Osteoblast (primary cell): ENCODE measurements around the gene PRR7. TPM values are rescaled to one million over a fixed set of nuclear protein-coding genes. Genes with fewer than 3 reads are reported as not detected.

ENCODE experiments used
- DNase-seq: peaks from one replicate; pipeline ENCODE4 v3.0.0; 2011; ENCODE audit warnings: low spot score, mixed read lengths; ENCODE audit not compliant: insufficient read length; ENCODE audit errors: missing footprints
- H2AFZ ChIP-seq: 2 replicates; pipeline ENCODE4 v1.6.0; 2011; ENCODE audit warnings: mild to moderate bottlenecking, low read length
- H3K27ac ChIP-seq: 2 replicates; pipeline ENCODE4 v1.5.1; 2011; ENCODE audit warnings: mild to moderate bottlenecking, low read depth, low read length, moderate library complexity
- H3K27me3 ChIP-seq: 2 replicates; pipeline ENCODE4 v1.6.0; 2012; ENCODE audit warnings: mild to moderate bottlenecking, control low read depth, inconsistent platforms, low read length, moderate library complexity; ENCODE audit not compliant: insufficient read depth
- H3K36me3 ChIP-seq: 2 replicates; pipeline ENCODE4 v1.5.1; 2011; ENCODE audit warnings: mild to moderate bottlenecking, low read length, control low read depth, moderate library complexity; ENCODE audit not compliant: insufficient read depth
- H3K4me1 ChIP-seq: 2 replicates; pipeline ENCODE4 v1.5.1; 2011; ENCODE audit warnings: mild to moderate bottlenecking, low read length, control low read depth, moderate library complexity; ENCODE audit not compliant: insufficient read depth
- H3K4me2 ChIP-seq: 2 replicates; pipeline ENCODE4 v1.6.0; 2011; ENCODE audit warnings: mild to moderate bottlenecking, low read length; ENCODE audit not compliant: insufficient read depth
- H3K4me3 ChIP-seq: fragments of 200-600 bp; sonication (generic); 3 replicates; pipeline ENCODE4 v1.5.1; 2012; ENCODE audit warnings: mild to moderate bottlenecking, low read length, inconsistent platforms; ENCODE audit not compliant: insufficient read depth
- H3K79me2 ChIP-seq: 2 replicates; pipeline ENCODE4 v1.6.0; 2012; ENCODE audit warnings: mild to moderate bottlenecking, low read length, control low read depth, inconsistent platforms; ENCODE audit not compliant: insufficient read depth
- H3K9me3 ChIP-seq: 2 replicates; pipeline ENCODE4 v1.5.1; 2011; ENCODE audit warnings: low read depth, low read length, control low read depth
- H4K20me1 ChIP-seq: 2 replicates; pipeline ENCODE4 v1.6.0; 2012; ENCODE audit warnings: mild to moderate bottlenecking, low read length, control low read depth; ENCODE audit not compliant: insufficient read depth
- total RNA-seq: library from RNA; depleted of rRNA; stranded (reverse); fragments of >200 nt; gene quantifications from 2 replicates; pipeline ENCODE4 v1.2.3, GENCODE V29; 2012
- TF ChIP-seq, protein P1 (sequence below): IDR thresholded peaks from 2 replicates; pipeline ENCODE4 v1.5.1; 2011; ENCODE audit warnings: mild to moderate bottlenecking, low read depth, low read length, moderate library complexity; ENCODE audit errors: extremely low read depth

PRR7 gene, protein sequence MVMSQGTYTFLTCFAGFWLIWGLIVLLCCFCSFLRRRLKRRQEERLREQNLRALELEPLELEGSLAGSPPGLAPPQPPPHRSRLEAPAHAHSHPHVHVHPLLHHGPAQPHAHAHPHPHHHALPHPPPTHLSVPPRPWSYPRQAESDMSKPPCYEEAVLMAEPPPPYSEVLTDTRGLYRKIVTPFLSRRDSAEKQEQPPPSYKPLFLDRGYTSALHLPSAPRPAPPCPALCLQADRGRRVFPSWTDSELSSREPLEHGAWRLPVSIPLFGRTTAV
- total RNA-seq = 10.0 and 12.7 TPM in 2 replicates

DNA sequence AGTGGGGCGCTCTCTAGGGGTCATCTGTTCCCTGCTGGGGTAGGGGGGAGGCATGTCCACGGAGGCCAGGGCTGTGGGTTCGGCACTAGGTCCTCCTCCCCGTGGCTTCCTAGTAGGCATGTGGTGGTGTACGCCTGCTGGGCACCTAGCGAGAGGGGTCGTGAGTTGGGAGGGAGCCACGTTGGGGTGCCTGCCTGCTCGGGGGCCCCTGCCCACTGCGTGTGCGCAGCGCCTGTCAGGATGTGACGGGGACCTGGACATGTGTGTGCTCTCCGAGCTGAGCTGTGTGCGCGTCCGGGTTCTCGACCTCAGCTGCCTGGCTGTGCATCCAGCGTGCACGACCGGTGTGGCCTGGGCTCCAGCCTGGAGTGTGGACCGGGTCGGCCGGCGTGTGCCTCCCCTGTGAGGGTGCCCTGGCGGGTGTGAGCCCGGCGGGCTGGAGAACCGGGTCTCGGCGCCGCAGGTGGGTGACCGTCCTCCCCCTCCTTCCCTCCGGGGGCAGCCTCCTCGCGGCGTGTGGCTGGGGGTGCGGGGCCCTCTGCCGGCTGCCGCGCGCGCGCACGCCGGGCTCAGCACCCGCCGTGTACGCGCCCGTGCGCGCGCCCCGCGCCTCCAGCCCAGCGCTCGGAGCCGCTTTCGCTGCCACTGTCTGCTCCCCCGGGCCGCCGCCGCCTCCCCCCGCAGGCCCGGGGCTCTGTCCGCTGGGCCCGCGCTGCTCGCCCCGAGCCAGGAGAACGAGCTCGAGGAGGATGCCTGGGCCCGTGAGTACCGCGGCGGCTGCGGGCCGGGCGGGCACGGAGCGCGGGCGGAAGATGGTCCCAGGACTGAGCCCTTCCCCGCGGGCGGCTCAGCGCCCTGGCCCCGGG lies at the start of gene PRR7:
Gene PRR7 (plus strand): TSS at position 615 of the 866 bp plus-strand sequence. CDS start 8,254 bp downstream, outside the sequence.
- H3K79me2 ChIP-seq = peaks cover 15% of the 10 kb centered on the region
- peaks cover 30% of the 10 kb centered on the region for H4K20me1 ChIP-seq
- H3K36me3 ChIP-seq = no peaks in the 10 kb centered on the region
- peak within 1 kb of the TSS; percentile 25 for H3K27ac ChIP-seq
- TF ChIP-seq, protein P1, sequence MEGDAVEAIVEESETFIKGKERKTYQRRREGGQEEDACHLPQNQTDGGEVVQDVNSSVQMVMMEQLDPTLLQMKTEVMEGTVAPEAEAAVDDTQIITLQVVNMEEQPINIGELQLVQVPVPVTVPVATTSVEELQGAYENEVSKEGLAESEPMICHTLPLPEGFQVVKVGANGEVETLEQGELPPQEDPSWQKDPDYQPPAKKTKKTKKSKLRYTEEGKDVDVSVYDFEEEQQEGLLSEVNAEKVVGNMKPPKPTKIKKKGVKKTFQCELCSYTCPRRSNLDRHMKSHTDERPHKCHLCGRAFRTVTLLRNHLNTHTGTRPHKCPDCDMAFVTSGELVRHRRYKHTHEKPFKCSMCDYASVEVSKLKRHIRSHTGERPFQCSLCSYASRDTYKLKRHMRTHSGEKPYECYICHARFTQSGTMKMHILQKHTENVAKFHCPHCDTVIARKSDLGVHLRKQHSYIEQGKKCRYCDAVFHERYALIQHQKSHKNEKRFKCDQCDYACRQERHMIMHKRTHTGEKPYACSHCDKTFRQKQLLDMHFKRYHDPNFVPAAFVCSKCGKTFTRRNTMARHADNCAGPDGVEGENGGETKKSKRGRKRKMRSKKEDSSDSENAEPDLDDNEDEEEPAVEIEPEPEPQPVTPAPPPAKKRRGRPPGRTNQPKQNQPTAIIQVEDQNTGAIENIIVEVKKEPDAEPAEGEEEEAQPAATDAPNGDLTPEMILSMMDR = no peak
- peak within 1 kb of the TSS; percentile 85 for H2AFZ ChIP-seq
- H3K4me1 ChIP-seq = peaks cover 18% of the 10 kb centered on the region
- H3K4me2 ChIP-seq = peak within 1 kb of the TSS; percentile 97
- H3K9me3 ChIP-seq = no peaks in the 10 kb centered on the region
- DNase-seq = peak; percentile 100
- H3K27me3 ChIP-seq = no peaks in the 10 kb centered on the region
- peak within 1 kb of the TSS; percentile 82 for H3K4me3 ChIP-seq

DNA sequence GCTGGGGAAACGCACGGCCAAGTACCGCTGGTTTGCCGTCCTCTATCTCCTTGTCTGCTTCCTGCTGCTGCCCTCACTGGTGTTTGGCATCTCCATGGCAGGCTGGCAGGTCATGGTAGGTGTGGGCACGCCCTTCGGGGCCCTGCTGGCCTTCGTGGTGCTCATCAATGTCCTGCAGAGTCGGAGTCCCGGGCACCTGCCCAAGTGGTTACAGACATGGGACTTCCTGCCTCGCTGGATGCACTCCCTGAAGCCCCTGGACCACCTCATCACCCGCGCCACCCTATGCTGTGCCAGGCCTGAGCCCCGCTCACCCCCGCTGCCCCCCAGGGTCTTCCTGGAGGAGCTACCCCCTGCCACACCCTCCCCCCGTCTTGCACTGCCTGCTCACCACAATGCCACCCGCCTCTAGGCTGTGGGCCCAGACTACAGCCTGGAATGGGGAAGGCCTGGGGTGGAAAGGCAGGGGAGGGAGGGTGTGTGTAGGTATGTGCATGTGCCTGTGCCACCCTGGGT lies 48.7 kb upstream of the PRR7 start:
- Histone ChIP-seq H3K79me2 (no peaks in the 10 kb centered on the region), H3K4me3 (no peak overlapping the region), H3K4me2 (no peak overlapping the region), H3K27me3 (peaks cover 56% of the 10 kb centered on the region), H3K36me3 (no peaks in the 10 kb centered on the region), H2AFZ (no peak overlapping the region), H3K9me3 (no peaks in the 10 kb centered on the region), H3K27ac (no peak overlapping the region), H3K4me1 (peaks cover 5% of the 10 kb centered on the region), H4K20me1 (no peaks in the 10 kb centered on the region)
- TF ChIP-seq, protein P1 = no peak
- peak; percentile 73 for DNase-seq

DNA sequence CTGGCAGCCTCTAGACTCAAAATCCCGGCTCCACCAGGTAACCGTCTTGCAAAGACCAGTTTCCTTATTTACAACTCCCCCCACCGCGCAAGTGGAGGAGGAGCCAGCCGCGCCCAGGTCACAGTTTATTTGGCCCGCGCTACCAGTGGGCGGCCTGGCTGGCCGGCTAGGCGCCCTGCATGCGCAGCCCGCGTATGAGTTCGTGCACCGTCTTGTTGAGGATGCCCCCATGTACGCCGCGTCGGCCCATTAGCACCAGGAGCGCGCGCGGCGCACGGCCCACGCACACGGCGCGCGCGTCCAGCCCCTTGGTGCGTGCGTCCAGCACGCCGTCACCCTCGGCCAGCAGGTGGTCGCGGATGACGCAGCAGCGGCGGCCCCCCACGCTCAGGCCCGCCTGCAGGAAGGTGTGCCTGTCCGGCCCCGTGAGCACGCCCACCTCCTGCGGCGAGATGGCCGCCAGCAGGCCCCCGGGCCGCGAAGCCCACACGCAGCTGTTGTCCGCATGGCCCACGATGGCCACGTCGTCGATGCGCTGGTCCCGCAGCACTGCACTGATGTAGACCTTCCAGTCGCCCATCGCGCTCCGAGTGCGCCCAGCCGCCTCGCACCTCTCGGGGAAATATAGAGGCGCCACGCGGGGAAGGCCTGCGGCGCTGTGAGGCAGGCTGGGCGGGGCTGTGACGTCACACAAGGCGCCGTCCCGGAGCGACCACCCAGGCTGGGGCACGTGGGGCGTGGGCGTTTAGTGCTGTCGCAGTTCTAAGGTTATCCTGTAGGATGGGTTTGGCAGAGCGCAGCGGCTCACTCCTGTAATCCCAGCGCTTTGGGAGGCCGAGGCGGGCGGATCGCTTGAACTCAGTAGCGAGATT lies 46.4 kb upstream of the PRR7 start, which contains the start of gene PFN3:
Gene PFN3 (minus strand): TSS at position 665 of the 872 bp plus-strand sequence. CDS start 85 bp downstream, at position 580.
- Histone ChIP-seq H3K27me3 (peaks cover 64% of the 10 kb centered on the region), H2AFZ (no peak within 1 kb of the TSS), H4K20me1 (no peaks in the 10 kb centered on the region), H3K4me2 (no peak within 1 kb of the TSS), H3K4me3 (no peak within 1 kb of the TSS), H3K36me3 (no peaks in the 10 kb centered on the region), H3K79me2 (no peaks in the 10 kb centered on the region), H3K9me3 (no peaks in the 10 kb centered on the region), H3K4me1 (peaks cover 14% of the 10 kb centered on the region), H3K27ac (no peak within 1 kb of the TSS)
- DNase-seq = peak; percentile 81
- TF ChIP-seq, protein P1 = no peak
